HepG2 (cell line): ENCODE results near the gene CCND1. TPM values are rescaled to one million over a fixed set of nuclear protein-coding genes. Genes with fewer than 3 reads are reported as not detected.

ENCODE experiments used
- ARID5B ChIP-seq: IDR thresholded peaks from 2 replicates; pipeline ENCODE4 v1.4.0; 2020; ENCODE audit warnings: mild to moderate bottlenecking, missing genetic modification reagents
- ATF6 ChIP-seq: sonication (generic); formaldehyde crosslinking; conservative IDR thresholded peaks from 2 replicates; pipeline ENCODE4 v1.4.0; 2020; ENCODE audit warnings: missing genetic modification reagents
- FOXA1 ChIP-seq, 2 experiments: fragments of 450-650 bp in 1 of 2; sonication (generic) in 1 of 2; formaldehyde crosslinking in 1 of 2; IDR thresholded peaks; 2 replicates each; pipeline versions ENCODE4 v1.4.0 to v1.6.1; 2016 to 2020; ENCODE audit warnings: missing genetic modification reagents in 1 of 2
- GABPB1 ChIP-seq: IDR thresholded peaks from 2 replicates; pipeline ENCODE4 v1.6.1; 2016; ENCODE audit warnings: mild to moderate bottlenecking, missing genetic modification reagents, moderate library complexity, missing compliant biosample characterization
- KAT2B ChIP-seq: fragments of 150-350 bp; IDR thresholded peaks from 2 replicates; pipeline ENCODE4 v1.6.1; 2014; ENCODE audit warnings: low read depth, low read length, borderline replicate concordance
- KLF11 ChIP-seq: IDR thresholded peaks from 2 replicates; pipeline ENCODE4 v1.6.1; 2016; ENCODE audit warnings: missing compliant biosample characterization
- POGK ChIP-seq: sonication (generic); formaldehyde crosslinking; conservative IDR thresholded peaks from 2 replicates; pipeline ENCODE4 v1.8.0; 2022; ENCODE audit warnings: mild to moderate bottlenecking, moderate library complexity, missing genetic modification reagents
- SOX5 ChIP-seq: IDR thresholded peaks from 2 replicates; pipeline ENCODE4 v1.6.1; 2016; ENCODE audit warnings: borderline replicate concordance
- SP140L ChIP-seq: sonication (generic); formaldehyde crosslinking; IDR thresholded peaks from 2 replicates; pipeline ENCODE4 v1.4.0; 2020; ENCODE audit warnings: missing genetic modification reagents, borderline replicate concordance
- SRSF9 ChIP-seq: fragments of 200-400 bp; formaldehyde crosslinking; IDR thresholded peaks from 2 replicates; pipeline ENCODE4 v1.6.1; 2018; ENCODE audit warnings: borderline replicate concordance, mild to moderate bottlenecking, low read depth, low read length; ENCODE audit not compliant: insufficient read depth, poor library complexity, severe bottlenecking
- ZNF235 ChIP-seq: sonication (generic); formaldehyde crosslinking; IDR thresholded peaks from 2 replicates; pipeline ENCODE4 v1.8.1; 2023; ENCODE audit warnings: mild to moderate bottlenecking, missing genetic modification reagents, borderline replicate concordance
- ZNF292 ChIP-seq: sonication (generic); formaldehyde crosslinking; IDR thresholded peaks from 2 replicates; pipeline ENCODE4 v1.8.1; 2022; ENCODE audit warnings: mild to moderate bottlenecking, low read depth, missing genetic modification reagents, borderline replicate concordance
- ZNF296 ChIP-seq: sonication (generic); formaldehyde crosslinking; conservative IDR thresholded peaks from 2 replicates; pipeline ENCODE4 v1.5.0; 2020; ENCODE audit warnings: mild to moderate bottlenecking, missing genetic modification reagents
- ZNF549 ChIP-seq: sonication (generic); formaldehyde crosslinking; IDR thresholded peaks from 2 replicates; pipeline ENCODE4 v1.5.0; 2020; ENCODE audit warnings: missing genetic modification reagents
- ZNF576 ChIP-seq: sonication (generic); formaldehyde crosslinking; IDR thresholded peaks from 2 replicates; pipeline ENCODE4 v1.4.0; 2020; ENCODE audit warnings: mild to moderate bottlenecking, missing genetic modification reagents
- ZNF749 ChIP-seq: sonication (generic); formaldehyde crosslinking; IDR thresholded peaks from 2 replicates; pipeline ENCODE4 v1.8.0; 2022; ENCODE audit warnings: mild to moderate bottlenecking, missing genetic modification reagents, moderate library complexity, borderline replicate concordance
- ZNF800 ChIP-seq: sonication (generic); formaldehyde crosslinking; IDR thresholded peaks from 2 replicates; pipeline ENCODE4 v1.4.0; 2020; ENCODE audit warnings: missing genetic modification reagents
- polyA plus RNA-seq, 8 experiments: library from polyadenylated mRNA; depleted of rRNA in 3 of 8; stranded (reverse) in 7 of 8; unstranded in 1 of 8; fragments of >200 nt; fragmentation: Illumina TruSeq in 4 of 8; extraction: Trizol in 4 of 8; gene quantifications; 2 replicates each; pipeline versions ENCODE4 v1.2.1 to v1.2.3, GENCODE V29; 2011 to 2016; ENCODE audit warnings: low read depth in 4 of 8, missing spikeins in 1 of 8, mixed read lengths in 1 of 8; ENCODE audit not compliant: insufficient read depth in 1 of 8
- total RNA-seq, 5 experiments: library from RNA; depleted of rRNA; stranded (reverse); fragments of >200 nt; fragmentation: Illumina TruSeq; extraction: Trizol; gene quantifications; 2 replicates each; pipeline ENCODE4 v1.2.3, GENCODE V29; 2016; ENCODE audit warnings: low read depth in 1 of 5

Gene CCND1
- total and polyA plus RNA-seq, 2 of the 13 experiments (the other 11 are each of a cell fraction or from before 2014, with no cell fraction given) = 107 to 136 TPM

- TF ChIP-seq ZNF292 (CRISPR knock-in tag) = no peak
- no peak for TF ChIP-seq ZNF235
- no peak for TF ChIP-seq ZNF576
- no peak for TF ChIP-seq KLF11 (CRISPR knock-in tag)
- no peak for TF ChIP-seq ZNF800 (CRISPR knock-in tag)
- no peak for TF ChIP-seq FOXA1 (IDR thresholded peaks at IDR 0.05)
- TF ChIP-seq FOXA1 (CRISPR knock-in tag; IDR thresholded peaks at IDR 0.05) = 0 out of 2 replicates have a peak, but pooled peaks have one; percentile 32
- TF ChIP-seq ATF6 (CRISPR knock-in tag) = no peak
- 0 out of 2 replicates have a peak, but pooled peaks have one; percentile 16 for TF ChIP-seq ARID5B (CRISPR knock-in tag)
- TF ChIP-seq POGK (CRISPR knock-in tag) = no peak
- TF ChIP-seq GABPB1 = no peak
- no peak for TF ChIP-seq SP140L (CRISPR knock-in tag)
- TF ChIP-seq ZNF749 (CRISPR knock-in tag) = no peak
- TF ChIP-seq ZNF296 (CRISPR knock-in tag) = no peak
- TF ChIP-seq ZNF549 (CRISPR knock-in tag) = no peak
- no peak for TF ChIP-seq SRSF9
- TF ChIP-seq SOX5 (CRISPR knock-in tag) = no peak
- no peak for TF ChIP-seq KAT2B
These were observed 42.9 kb downstream of the CCND1 start (continued) for GRCh38 chr11:69683764-69684333.
